Activated naive CD8-positive, alpha-beta T cell treated with anti-CD3 and anti-CD28 coated beads, Interleukin-2, amount 50 U/mL, for 24 hours (primary cell): ENCODE results near the gene ADCYAP1R1.

Experiments used
- ATAC-seq: fragments of 150-1000 bp; cut with Tn5 transposase; one replicate; pipeline ENCODE4 v1.10.0; 2021
- DNase-seq: peaks from one replicate; pipeline ENCODE4 v3.0.0; 2021
- H3K27ac Mint-ChIP-seq: one replicate; pipeline ENCODE4 v1.8.0; 2021; ENCODE audit warnings: mild to moderate bottlenecking, mixed read lengths
- H3K27me3 Mint-ChIP-seq: one replicate; pipeline ENCODE4 v1.8.0; 2021; ENCODE audit warnings: mixed read lengths
- H3K36me3 Mint-ChIP-seq: one replicate; pipeline ENCODE4 v1.8.0; 2021; ENCODE audit warnings: low read depth, mixed read lengths
- H3K4me1 Mint-ChIP-seq: one replicate; pipeline ENCODE4 v1.8.0; 2021; ENCODE audit warnings: mixed read lengths
- H3K4me3 Mint-ChIP-seq: one replicate; pipeline ENCODE4 v1.8.0; 2021; ENCODE audit warnings: mild to moderate bottlenecking, moderate library complexity, mixed read lengths
- H3K9me3 Mint-ChIP-seq: one replicate; pipeline ENCODE4 v1.8.0; 2021; ENCODE audit warnings: mixed read lengths

The ADCYAP1R1 gene

DNA sequence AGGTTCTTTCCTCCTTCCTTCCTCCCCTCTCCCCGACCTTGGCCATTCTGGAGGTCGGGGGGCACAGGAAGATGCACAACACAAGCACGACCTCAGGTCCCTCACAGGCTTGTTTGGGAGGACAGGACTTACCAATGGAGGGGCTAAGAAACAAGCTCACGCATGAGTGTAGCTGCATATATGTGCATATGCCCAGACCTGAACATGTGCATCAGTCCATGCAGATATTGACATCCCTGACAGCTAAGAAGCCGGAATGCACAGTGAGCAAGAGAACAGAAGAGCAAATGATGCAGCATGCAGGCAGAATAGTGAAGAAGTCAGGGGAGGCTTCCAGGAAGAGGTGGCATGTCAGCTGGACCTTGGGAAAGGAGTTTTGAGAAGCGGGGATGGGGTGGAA lies 28.7 kb downstream of the ADCYAP1R1 start:
- no peak overlapping the region for H3K27ac Mint-ChIP-seq
- peaks cover 15% of the 10 kb centered on the region for H3K27me3 Mint-ChIP-seq

DNA sequence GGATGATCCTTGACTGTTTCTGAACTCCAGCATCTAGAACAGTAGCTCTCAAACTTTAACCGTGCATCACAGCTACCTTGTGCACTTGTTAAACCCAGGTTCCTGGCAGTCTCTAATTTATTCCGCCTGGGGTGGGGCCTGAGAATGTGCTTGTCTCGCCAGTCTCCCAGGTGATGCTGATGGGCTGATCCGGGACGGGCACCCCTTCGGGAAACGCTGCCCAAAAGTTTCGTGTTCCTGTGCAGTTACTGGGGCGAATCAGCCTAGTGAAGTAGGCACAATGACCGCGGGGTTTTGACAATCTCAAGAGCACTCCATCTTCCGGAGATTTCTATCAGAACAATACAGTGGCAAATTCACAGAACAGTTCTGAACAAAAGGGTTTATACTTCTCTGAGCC lies 29.9 kb downstream of the ADCYAP1R1 start:
- H3K27ac Mint-ChIP-seq: no peak overlapping the region
- ATAC-seq: no peak

More for the DNA sequence above, 28.7 kb downstream of the ADCYAP1R1 start:
- H3K4me3 Mint-ChIP-seq: no peak overlapping the region
- H3K9me3 Mint-ChIP-seq: no peaks in the 10 kb centered on the region
- ATAC-seq: no peak
- no peaks in the 10 kb centered on the region for H3K36me3 Mint-ChIP-seq
- H3K4me1 Mint-ChIP-seq: no peaks in the 10 kb centered on the region
- DNase-seq: no peak

GRCh38 chr7:31082447-31082846 lies 30.3 kb downstream of the ADCYAP1R1 start:
- ATAC-seq: no peak
- DNase-seq: no peak
- no peaks in the 10 kb centered on the region for H3K36me3 Mint-ChIP-seq
- peaks cover 15% of the 10 kb centered on the region for H3K27me3 Mint-ChIP-seq
- H3K4me3 Mint-ChIP-seq: no peak overlapping the region
- H3K4me1 Mint-ChIP-seq: no peaks in the 10 kb centered on the region
- H3K9me3 Mint-ChIP-seq: no peaks in the 10 kb centered on the region
- no peak overlapping the region for H3K27ac Mint-ChIP-seq

More for the DNA sequence above, 29.9 kb downstream of the ADCYAP1R1 start:
- H3K9me3 Mint-ChIP-seq: no peaks in the 10 kb centered on the region
- H3K4me1 Mint-ChIP-seq: no peaks in the 10 kb centered on the region
- H3K27me3 Mint-ChIP-seq: peaks cover 15% of the 10 kb centered on the region
- no peaks in the 10 kb centered on the region for H3K36me3 Mint-ChIP-seq
- H3K4me3 Mint-ChIP-seq: no peak overlapping the region
- no peak for DNase-seq

DNA sequence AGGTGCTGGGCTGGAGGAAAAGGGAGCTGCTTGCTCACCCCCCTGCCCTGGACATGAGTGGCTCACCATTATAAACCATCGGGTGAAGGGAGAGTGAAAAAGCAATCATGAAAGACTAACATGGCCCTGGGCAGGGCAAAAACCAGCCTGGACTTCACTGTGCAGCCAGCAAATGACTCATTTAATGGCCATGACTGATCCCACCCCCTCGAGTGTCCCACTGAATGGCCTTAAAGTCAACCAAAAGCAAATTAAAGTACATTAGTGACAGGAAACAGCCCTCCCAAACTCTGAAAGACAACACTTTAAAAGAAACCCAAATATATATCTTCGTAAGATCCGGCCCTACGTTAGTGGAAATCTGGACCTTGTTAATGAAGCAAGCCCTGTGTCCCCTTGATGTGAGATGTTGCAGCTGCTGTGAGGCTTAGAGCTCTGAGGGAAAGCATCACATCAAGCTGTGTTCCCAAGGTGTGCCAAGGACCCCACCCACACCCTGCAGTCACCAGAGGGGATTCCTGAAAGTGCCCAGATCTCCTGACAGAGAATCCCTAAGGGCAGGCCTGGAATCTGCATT lies 31.2 kb downstream of the ADCYAP1R1 start:
- H3K4me3 Mint-ChIP-seq: no peak overlapping the region
- H3K4me1 Mint-ChIP-seq: no peaks in the 10 kb centered on the region
- DNase-seq (no peak), ATAC-seq (no peak)
- no peaks in the 10 kb centered on the region for H3K9me3 Mint-ChIP-seq
- H3K27me3 Mint-ChIP-seq: peaks cover 15% of the 10 kb centered on the region
- H3K27ac Mint-ChIP-seq: no peak overlapping the region
- no peaks in the 10 kb centered on the region for H3K36me3 Mint-ChIP-seq

GRCh38 chr7:31084226-31084625 lies 32.1 kb downstream of the ADCYAP1R1 start:
- H3K36me3 Mint-ChIP-seq: no peaks in the 10 kb centered on the region
- H3K27ac Mint-ChIP-seq: no peak overlapping the region
- ATAC-seq: no peak
- no peak for DNase-seq
- H3K4me1 Mint-ChIP-seq: no peaks in the 10 kb centered on the region
- no peaks in the 10 kb centered on the region for H3K9me3 Mint-ChIP-seq
- no peak overlapping the region for H3K4me3 Mint-ChIP-seq
- H3K27me3 Mint-ChIP-seq: peaks cover 15% of the 10 kb centered on the region

GRCh38 chr7:31087351-31087750 lies 35.2 kb downstream of the ADCYAP1R1 start:
- ATAC-seq: no peak
- no peaks in the 10 kb centered on the region for H3K9me3 Mint-ChIP-seq
- H3K4me1 Mint-ChIP-seq: no peaks in the 10 kb centered on the region
- no peak overlapping the region for H3K4me3 Mint-ChIP-seq
- H3K36me3 Mint-ChIP-seq: no peaks in the 10 kb centered on the region
- DNase-seq: no peak
- H3K27me3 Mint-ChIP-seq: peaks cover 5% of the 10 kb centered on the region
- no peak overlapping the region for H3K27ac Mint-ChIP-seq

DNA sequence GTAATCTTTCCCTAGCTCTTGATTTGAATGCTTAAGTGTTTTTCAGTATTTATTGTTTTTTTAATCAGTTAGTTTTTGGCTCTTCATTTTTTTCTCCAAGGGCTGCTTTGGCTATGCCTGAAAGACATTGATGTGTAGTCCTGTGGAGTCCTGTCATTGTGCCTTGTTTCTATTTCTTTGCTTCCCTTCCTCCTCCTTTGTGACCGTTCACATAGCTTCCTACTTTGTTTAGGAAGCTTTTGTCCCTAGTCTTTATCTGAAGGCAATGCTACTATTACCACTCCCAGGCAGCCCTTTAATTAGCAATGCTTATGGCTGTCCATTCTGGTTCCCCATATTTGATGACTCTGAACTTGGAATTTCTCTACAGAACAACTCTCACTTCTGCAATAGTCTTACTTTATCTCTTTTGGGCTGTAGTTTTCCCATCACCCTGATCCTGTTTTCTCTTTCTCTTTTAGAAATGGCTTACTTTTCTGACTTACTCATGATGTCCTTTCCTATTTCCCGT lies 39.9 kb downstream of the ADCYAP1R1 start:
- no peak for ATAC-seq
- DNase-seq: no peak
- Mint-ChIP-seq H3K9me3 (no peaks in the 10 kb centered on the region), H3K36me3 (no peaks in the 10 kb centered on the region), H3K4me3 (no peak overlapping the region), H3K27me3 (no peaks in the 10 kb centered on the region), H3K4me1 (no peaks in the 10 kb centered on the region), H3K27ac (no peak overlapping the region)

DNA sequence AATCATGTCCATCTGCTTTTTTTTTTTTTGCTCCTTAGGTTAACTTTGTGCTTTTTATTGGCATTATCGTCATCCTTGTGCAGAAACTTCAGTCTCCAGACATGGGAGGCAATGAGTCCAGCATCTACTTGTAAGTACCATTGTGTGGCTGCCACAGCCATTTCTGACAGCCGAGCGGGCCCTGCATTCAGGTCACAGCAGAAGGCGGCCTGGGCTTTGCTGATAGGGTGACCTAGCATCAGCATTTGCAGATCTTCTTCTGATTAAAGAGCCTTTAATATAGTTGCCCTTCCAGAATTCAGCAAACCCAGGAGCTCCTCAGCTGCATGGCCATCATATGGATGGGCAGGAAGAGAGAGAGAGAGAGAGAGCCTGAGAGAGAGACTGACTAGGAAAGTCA lies 40.5 kb downstream of the ADCYAP1R1 start:
- DNase-seq (no peak), ATAC-seq (no peak)
- no peaks in the 10 kb centered on the region for H3K9me3 Mint-ChIP-seq
- no peaks in the 10 kb centered on the region for H3K27me3 Mint-ChIP-seq
- H3K27ac Mint-ChIP-seq: no peak overlapping the region
- H3K4me1 Mint-ChIP-seq: no peaks in the 10 kb centered on the region
- H3K36me3 Mint-ChIP-seq: no peaks in the 10 kb centered on the region
- H3K4me3 Mint-ChIP-seq: no peak overlapping the region

DNA sequence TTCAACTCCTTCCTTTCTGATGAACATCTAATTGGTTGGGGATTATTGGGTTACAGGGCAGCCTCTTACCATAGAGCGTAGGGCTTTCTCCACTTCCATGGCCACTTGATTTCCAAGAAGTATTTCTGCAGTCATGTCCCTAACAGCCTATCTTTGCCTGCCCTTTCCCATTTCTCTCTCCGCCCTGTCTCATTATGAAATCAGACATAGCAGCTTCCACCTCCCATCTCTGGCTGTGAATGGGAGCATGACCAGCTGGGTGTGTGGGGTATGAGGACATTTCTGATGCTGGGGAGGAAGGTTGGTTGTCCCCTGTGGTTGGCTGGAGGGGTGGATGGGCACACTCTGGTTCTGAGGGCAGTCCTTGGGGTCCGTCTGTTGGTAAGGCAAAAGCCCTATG lies 41.2 kb downstream of the ADCYAP1R1 start:
- DNase-seq (no peak), ATAC-seq (no peak)
- Mint-ChIP-seq H3K36me3 (no peaks in the 10 kb centered on the region), H3K4me1 (no peaks in the 10 kb centered on the region), H3K4me3 (no peak overlapping the region), H3K9me3 (no peaks in the 10 kb centered on the region), H3K27me3 (no peaks in the 10 kb centered on the region), H3K27ac (no peak overlapping the region)

GRCh38 chr7:31094271-31094670 lies 42.2 kb downstream of the ADCYAP1R1 start:
- H3K9me3 Mint-ChIP-seq: no peaks in the 10 kb centered on the region
- no peak for DNase-seq
- no peaks in the 10 kb centered on the region for H3K4me1 Mint-ChIP-seq
- no peaks in the 10 kb centered on the region for H3K36me3 Mint-ChIP-seq
- H3K27me3 Mint-ChIP-seq: no peaks in the 10 kb centered on the region
- H3K27ac Mint-ChIP-seq: no peak overlapping the region
- no peak overlapping the region for H3K4me3 Mint-ChIP-seq
- ATAC-seq: no peak

DNA sequence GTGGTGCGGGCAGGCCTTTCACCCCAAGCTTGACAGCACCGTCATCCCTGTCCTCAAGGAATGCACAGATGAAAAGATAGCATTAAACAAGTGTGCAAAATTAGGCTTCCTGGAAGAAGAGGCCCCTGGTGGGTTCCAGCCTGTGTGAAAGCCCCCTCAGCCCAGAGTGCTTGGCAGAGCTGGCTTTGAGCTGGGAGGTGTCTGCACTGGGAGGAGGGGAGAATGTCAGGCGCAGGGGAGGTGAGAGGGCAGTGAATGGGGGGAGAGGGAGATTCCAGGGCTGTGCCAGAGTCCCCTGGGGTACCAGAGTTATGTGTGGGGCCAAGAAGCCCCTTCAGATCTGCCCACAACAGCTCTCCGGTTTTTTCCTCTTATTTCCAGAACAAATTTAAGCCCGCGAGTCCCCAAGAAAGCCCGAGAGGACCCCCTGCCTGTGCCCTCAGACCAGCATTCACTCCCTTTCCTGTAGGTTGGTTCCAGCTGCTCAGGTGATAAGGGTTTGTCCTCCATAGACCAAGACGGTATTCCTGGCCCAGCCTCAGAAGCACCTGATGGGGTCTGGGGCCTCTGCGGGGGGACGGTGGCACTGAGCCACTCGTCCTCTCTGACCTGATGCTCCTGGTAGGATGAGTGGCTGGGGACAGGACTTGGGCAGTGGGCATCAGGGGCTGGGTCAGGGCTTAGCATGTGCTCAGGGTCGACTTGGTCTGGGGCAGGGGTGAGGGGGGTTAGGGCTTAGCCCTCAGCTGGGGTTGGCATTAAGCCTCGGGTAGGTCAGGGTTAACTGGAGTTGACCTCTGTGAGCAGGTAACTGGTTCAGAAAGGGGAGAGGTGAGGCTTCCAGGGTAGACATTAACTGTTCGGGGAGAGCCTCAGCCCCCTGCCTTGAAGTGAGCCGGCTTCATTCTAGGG lies 43.4 kb downstream of the ADCYAP1R1 start:
- no peaks in the 10 kb centered on the region for H3K4me1 Mint-ChIP-seq
- H3K9me3 Mint-ChIP-seq: no peaks in the 10 kb centered on the region
- ATAC-seq (no peak), DNase-seq (no peak)
- H3K36me3 Mint-ChIP-seq: no peaks in the 10 kb centered on the region
- no peaks in the 10 kb centered on the region for H3K27me3 Mint-ChIP-seq
- no peak overlapping the region for H3K27ac Mint-ChIP-seq
- H3K4me3 Mint-ChIP-seq: no peak overlapping the region

GRCh38 chr7:31096198-31096876 lies 44.2 kb downstream of the ADCYAP1R1 start:
- Mint-ChIP-seq H3K4me3 (no peak overlapping the region), H3K36me3 (no peaks in the 10 kb centered on the region), H3K27ac (no peak overlapping the region), H3K27me3 (no peaks in the 10 kb centered on the region), H3K4me1 (no peaks in the 10 kb centered on the region), H3K9me3 (no peaks in the 10 kb centered on the region)
- DNase-seq (no peak), ATAC-seq (no peak)

DNA sequence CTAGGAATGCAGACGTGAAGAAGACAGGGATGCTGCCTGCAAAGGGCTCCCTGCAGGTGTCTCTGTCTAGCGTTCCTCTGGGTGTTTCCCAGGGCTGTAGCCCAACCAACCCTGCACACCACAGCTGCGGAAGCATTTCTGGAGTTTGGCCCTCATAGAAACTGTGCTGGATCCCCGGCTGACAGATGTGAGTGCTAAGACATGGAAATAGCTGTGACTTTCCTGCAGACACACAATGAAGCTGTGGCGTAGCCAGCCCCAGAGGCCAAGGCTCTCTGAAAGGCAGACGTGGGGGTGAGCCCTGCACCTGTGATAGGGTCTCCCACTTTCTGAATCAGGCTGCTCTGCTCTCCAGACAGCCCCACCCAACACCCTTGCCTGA lies 44.8 kb downstream of the ADCYAP1R1 start:
- H3K4me3 Mint-ChIP-seq: no peak overlapping the region
- no peaks in the 10 kb centered on the region for H3K9me3 Mint-ChIP-seq
- H3K36me3 Mint-ChIP-seq: no peaks in the 10 kb centered on the region
- no peak overlapping the region for H3K27ac Mint-ChIP-seq
- DNase-seq (no peak), ATAC-seq (no peak)
- H3K27me3 Mint-ChIP-seq: no peaks in the 10 kb centered on the region
- H3K4me1 Mint-ChIP-seq: no peaks in the 10 kb centered on the region

GRCh38 chr7:31098642-31099360 lies 46.7 kb downstream of the ADCYAP1R1 start:
- Mint-ChIP-seq H3K4me3 (no peak overlapping the region), H3K27ac (no peak overlapping the region), H3K36me3 (no peaks in the 10 kb centered on the region), H3K9me3 (no peaks in the 10 kb centered on the region), H3K27me3 (no peaks in the 10 kb centered on the region), H3K4me1 (no peaks in the 10 kb centered on the region)
- no peak for ATAC-seq
- no peak for DNase-seq
